ENCODE results near the gene TMEM121B.
"Not testable (repeated sequence)": the region's sequence is repeated elsewhere in the genome, so short reads cannot be mapped to it uniquely, and the experiment has no call there.

The TMEM121B gene

DNA sequence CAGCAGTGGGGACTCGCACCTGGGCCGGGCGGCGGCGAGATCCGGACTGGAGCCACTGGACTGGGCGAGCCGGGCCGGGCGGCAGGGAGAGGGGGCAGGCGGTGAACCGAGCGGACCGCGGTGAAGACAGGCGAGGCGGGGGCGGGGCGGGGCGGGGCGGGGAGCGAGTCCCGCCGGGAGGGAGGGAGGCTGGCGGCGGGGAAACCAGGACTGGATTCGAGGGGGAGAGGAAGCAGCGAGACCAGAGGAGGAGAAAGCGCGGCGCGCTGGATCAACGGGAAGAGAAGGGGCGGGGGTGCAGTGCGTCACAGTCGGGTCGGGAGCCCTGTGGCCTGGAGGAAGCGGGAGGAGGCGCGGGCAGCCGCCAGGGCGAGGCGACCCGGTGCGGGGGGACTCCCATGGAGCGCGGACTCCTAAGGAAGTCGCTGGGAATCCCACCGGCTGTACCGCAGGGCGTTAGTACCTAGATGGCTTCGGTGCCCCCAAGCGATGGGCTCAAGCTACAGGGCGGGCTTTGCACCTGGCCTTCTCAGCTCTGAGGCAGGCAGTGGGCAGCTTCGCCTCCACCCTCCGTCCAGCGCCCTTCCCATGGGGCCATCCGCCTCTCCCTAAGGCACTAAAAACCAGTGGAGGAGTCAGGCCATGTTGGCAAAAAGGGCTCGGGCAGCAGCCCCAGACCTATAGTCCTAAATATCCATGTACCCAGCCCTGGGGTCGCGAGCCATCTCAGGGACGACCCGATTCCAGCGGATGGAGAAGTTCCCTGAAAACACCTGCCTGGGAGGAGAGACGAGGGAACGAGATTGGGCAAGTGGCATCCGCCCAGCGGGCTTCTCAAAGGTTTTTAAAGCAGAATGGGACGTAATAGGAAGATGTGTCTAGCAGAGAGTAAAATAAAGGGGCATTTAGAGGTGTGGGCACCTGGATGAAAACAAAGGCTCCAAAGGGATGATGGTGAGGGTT lies at the start of gene TMEM121B:
TSS of gene TMEM121B (minus strand) at position 128 of the 963 bp plus-strand sequence. CDS start 233 bp downstream, outside the sequence.
- no peak for ATAC-seq
- peak; percentile 54 for DNase-seq

DNA sequence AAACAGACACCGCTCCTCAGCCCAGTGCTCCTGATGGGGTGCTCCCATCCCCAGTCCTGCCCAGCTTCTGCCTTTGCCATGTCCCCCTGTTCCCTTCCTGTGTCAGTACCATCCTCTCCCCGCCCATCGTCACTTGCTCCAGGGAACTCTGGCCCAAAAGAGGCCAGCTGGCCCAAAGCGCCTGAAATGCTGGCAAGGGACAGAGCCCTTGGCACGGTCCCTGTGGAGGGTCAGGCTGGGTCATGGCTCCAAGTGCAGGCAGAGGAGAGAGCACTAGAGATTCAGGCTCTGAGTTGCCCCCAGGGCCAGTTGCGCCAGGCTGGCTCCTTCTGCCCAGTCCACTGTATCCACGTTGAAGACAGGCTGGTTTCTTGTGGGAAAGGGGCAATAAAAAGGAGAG lies 46.3 kb upstream of the TMEM121B start:
- ATAC-seq (no peak), DNase-seq (no peak)

DNA sequence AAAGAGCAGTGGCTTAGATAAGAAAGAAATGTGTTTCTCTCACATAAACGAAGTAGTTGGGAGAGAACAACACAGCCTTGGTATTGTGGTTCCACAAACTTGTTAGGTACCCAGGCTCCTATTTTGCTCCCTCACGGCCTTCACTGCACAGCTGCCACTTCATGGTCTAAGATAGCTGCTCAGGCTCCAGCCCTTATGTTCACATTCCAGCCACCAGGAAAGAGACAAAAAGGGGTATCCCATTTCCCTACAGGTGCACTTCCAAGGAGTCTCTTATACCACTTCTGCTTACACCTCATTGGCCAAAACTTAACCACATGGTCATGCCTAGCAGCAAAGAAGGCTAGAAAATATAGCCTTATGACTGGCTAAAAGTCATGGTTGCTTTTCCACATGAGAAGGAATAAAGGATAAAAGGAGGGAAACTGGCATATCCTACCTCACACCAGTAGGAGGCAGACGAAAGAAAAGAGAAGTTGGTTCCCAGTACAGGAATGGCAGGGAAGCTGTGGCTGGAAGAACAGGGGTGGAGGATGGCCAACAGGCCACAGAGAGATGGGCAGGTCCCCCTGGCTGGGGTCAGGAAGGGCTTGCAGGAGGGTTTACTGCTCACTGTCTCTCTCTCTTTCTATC lies 43.3 kb upstream of the TMEM121B start:
- no peak for ATAC-seq
- DNase-seq = no peak

GRCh38 chr22:17162731-17163130 lies 41.6 kb upstream of the TMEM121B start:
- ATAC-seq (no peak), DNase-seq (no peak)

DNA sequence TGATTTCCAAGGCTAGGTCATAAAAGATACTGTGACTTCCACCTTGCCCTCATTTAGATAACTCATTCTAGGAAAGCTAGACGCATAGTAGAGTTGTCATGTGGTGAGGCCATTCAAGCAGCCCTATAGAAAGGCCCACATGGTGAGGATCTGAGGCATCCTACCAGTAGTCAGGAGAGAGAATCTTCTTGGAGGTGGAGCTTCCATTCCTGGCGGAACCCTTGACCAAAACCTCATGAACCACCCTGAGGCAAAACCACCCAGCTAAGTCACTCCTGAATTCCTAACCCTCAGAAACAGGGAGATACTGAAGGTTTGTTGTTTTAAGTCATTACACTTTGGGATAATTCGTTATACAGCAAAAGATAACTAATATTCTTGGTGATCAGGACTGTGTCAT lies 40.8 kb upstream of the TMEM121B start:
- DNase-seq (no peak), ATAC-seq (no peak)

DNA sequence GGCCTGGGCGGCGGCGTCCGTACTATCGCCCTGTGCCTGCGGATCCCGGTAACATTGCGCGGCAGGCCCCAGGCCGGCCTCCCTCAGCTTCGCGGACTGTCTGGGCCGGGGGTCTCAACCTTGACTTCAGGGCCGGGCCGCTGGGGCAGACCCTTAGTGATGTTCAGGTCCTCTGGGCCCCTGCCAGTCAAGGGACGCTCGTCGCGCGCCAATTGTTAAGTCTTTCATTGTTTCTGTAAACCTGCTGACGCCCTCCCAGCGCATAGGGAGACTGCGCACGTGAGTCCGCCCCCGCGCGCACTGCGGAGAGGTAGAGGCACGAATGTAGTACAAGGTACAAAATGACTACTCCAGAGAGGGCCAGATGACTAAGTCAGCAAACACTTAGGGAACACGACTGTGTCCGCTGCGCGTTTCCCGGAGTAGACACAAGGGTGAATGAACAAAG lies 38.4 kb upstream of the TMEM121B start:
- DNase-seq = peak; percentile 77
- ATAC-seq = peak; percentile 44

GRCh38 chr22:17158568-17159503 lies 37.7 kb upstream of the TMEM121B start, which contains the start of gene HDHD5:
HDHD5 (minus strand) TSS chr22:17159277; CDS start chr22:17159251, 26 bp downstream.
- peak; percentile 91 for DNase-seq
- ATAC-seq = peak; percentile 93

DNA sequence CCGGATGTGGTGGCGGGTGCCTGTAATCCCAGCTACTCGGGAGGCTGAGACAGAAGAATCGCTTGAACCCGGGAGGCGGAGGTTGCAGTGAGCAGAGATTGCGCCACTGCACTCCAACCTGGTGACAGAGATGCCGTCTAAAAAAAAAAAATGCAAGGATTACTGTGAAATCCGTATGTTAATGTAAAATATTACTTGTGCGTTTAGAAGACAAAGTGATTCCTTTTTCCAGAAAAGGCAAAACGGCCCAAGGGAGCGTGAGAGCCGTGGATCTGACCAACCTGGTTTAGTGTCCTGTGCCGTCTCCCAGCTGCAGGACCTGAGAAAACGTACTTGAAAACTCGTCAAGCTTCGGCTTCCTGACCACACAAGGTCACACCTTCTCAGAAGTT lies 37.0 kb upstream of the TMEM121B start:
- no peak for ATAC-seq
- no peak for DNase-seq

DNA sequence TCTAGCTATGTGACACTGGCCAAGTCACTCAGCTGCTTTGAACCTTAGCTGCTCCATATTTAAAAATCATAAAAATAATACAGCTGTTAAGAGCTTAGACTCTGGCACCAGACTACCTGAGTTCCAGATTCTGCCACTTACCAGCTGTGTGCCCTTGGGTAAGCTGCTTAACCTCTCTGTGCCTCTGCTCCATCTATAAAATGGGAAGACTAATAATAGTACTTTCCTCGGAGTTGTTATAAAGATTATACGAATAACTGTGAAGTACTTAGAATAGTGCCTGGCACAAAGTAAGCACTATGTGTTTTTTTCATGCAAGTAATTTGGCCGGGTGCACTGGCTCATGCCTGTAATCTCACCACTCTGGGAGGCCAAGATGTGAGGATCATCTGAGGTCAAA lies 36.6 kb upstream of the TMEM121B start:
- no peak for ATAC-seq
- DNase-seq = no peak

DNA sequence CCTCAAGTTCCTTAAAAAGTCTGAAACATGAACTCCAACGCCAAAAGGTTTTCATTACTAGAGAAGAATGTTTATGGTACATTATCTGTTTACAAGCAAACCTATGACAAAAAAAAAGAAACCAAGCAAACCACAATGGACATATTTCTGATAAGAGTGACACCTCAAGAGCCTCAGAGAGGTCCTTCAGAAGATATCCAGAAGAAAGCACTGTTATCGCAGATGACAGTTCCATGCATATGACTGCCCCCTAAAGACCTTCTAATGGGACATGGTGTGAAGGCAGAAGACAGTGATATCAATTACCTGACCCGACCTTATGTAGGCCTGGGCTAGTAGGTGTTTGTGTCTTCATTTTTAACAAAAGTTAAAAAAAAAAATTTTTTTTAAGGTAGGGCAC lies 34.8 kb upstream of the TMEM121B start:
- ATAC-seq = no peak

GRCh38 chr22:17152971-17153370 lies 31.8 kb upstream of the TMEM121B start:
- DNase-seq (no peak), ATAC-seq (no peak)

More for the DNA sequence above, 34.8 kb upstream of the TMEM121B start:
- no peak for DNase-seq

- ATAC-seq (no peak), DNase-seq (no peak)
These were observed 31.2 kb upstream of the TMEM121B start for GRCh38 chr22:17152340-17152739.

GRCh38 chr22:17149076-17149815 lies 28.1 kb upstream of the TMEM121B start:
- no peak for DNase-seq
- ATAC-seq = no peak

DNA sequence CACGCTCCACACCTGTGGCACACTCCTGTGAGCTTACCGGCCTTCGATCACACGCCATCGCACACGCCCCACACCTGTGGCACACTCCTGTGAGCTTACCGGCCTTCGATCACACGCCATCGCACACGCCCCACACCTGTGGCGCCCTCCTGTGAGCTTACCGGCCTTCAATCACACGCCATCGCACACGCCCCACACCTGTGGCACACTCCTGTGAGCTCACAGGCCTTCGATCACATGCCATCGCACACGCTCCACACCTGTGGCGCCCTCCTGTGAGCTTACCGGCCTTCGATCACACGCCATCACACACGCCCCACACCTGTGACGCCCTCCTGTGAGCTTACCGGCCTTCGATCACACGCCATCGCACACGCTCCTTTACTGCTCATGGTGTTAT lies 26.3 kb upstream of the TMEM121B start:
- DNase-seq, ATAC-seq: not testable (repeated sequence)

DNA sequence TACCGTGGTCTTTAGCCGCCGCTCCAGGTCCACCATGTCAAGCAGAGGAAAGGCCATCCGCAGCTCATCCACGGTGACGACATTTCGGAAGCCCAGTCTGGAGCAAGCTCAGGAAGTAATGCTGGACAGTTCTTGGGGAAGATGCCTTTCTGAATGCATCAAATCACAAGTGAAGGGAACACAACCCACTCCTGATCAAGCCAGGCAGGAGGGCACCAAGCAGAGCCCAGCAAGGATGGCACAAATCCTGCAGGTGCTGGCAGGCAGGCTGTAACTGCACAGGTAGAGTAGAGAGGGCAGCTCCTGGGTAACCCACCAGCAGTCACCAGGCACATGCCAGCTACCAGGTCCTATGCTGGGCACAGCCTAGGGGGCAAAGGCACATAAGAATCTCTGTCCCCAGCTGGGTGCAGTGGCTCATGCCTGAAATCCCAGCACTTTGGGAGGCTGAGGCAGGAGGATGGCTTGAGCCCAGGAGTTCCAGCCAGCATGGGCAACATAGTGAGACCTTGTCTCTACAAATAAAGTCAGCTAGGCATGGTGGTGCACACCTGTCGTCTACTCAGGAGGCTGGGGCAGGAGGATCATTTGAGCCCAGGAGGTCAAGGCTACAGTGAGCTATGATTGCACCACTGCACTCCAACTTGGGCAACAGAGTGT lies 24.0 kb upstream of the TMEM121B start:
- DNase-seq (no peak), ATAC-seq (no peak)

- no peak for DNase-seq
- no peak for ATAC-seq
These were observed 22.7 kb upstream of the TMEM121B start for GRCh38 chr22:17143826-17144225.

GRCh38 chr22:17143101-17143500 lies 21.9 kb upstream of the TMEM121B start:
- DNase-seq = no peak
- ATAC-seq = no peak

GRCh38 chr22:17140826-17141766 lies 19.9 kb upstream of the TMEM121B start:
- DNase-seq (no peak), ATAC-seq (no peak)

DNA sequence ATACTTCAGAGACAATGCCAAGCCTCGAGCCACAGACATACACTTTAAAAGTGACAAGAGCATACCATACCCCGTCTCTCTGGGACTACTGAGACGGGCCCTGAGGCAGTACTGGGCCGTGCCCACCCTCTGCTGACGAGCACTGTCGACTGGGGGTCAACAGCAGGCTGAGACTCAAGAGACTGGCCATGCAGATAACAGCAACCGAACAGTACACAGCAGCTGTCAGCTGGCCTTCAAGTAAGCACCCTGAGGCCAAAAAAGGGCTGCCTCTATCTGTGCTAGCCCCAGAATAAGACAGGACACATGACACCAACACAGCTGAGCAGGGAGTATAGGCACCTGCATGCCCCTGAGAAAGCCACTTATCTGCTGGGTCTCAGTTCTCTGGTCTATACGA lies 18.9 kb upstream of the TMEM121B start:
- DNase-seq = no peak
- ATAC-seq = no peak

GRCh38 chr22:17138513-17138912 lies 17.4 kb upstream of the TMEM121B start:
- DNase-seq (no peak), ATAC-seq (no peak)
